Activated CD4-positive, alpha-beta T cell treated with anti-CD3 and anti-CD28 coated beads, Interleukin-2, Interleukin-6, amounts not matched to agents 100 ng/mL and 50 ng/mL, durations not matched to agents 16 hours and 8 hours (primary cell): ENCODE results near the gene CFAP74.

Experiments
- DNase-seq: peaks from one replicate; pipeline ENCODE4 v3.0.0-alpha.2; 2020

The CFAP74 gene

DNA sequence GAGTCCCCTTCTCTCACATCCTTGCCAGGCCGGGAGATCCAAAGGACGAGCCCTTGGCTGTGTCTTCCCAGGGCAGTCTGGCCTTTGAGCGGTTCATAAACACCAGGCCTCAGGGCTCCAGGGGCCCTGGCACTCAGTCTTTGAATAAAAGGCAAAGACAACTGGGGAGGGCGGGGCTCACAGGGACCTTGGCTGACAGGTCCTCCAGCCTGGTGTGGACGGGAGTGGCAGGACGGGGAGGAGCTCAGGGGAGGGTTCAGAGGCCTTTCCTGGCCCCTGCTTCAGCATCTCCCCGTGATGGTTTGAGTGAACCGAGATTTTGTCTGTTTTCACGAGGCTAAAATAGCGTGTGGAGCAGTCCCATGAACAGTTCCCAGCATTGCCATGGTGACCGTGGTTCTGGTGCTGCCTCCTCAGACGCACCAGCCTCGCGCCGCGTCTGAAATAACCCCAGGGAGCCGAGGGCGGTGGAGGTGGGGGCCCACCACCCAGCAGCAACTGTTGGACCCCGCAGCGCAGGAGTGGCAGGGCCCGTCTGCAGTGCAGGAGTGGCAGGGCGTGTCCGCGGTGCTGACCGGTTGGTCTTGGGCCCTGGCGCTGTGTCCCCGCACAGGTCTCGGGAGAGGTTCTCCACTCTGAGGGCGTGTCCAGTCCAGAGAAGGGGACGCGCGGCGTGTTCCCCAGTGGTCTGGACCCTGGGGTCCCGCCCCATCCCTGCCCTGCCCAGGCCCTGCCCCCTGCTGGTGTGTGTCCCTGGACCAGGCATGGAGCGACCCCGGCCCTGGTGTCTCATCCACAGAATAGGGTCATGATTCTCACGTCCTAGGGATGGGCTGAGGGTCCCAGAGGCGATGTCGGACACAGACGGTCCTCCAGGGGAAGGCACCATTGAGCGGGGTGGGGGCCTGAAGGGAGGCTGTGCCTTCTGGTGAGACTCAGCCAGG lies 39.5 kb upstream of the CFAP74 start:
- DNase-seq: no peak

DNA sequence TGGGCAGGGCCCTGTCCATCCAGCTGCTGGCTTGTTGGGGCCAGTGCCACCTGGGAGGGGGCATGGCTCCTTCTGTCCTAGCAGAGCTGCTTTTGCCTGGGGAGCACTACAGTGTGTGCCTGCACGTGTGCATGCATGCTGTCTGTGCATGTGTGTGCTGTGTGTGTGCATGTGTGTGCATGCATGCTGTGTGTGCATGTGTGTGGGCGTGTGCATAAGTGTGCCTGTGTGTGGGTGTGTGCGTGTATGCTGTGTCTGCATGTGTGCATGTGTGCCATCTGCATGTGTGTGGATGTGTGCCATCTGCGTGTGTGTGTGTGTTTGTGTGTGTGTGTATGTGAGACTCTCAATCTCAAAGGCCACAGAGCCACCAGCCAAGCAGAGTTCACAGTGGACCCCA lies 38.3 kb upstream of the CFAP74 start:
- no peak for DNase-seq

DNA sequence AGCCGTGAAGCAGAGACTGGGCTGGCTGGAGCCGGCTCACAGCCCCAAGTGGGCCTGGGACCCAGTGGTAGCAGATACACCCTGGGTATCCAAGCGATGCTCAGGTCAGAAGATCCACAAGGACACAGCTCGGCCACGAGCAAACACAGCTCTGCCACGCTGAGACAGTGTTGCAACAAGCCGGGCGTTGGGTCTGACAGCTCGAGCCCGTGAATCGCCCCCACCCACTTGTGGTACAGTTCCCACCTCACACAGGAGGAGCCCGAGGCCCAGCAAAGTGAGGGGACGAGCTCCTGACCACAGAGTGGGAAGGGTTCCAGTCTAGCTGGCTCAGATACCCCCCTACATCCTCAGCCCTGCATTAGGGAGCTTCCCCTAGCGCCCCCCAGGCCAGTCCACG lies 37.7 kb upstream of the CFAP74 start:
- DNase-seq: no peak

DNA sequence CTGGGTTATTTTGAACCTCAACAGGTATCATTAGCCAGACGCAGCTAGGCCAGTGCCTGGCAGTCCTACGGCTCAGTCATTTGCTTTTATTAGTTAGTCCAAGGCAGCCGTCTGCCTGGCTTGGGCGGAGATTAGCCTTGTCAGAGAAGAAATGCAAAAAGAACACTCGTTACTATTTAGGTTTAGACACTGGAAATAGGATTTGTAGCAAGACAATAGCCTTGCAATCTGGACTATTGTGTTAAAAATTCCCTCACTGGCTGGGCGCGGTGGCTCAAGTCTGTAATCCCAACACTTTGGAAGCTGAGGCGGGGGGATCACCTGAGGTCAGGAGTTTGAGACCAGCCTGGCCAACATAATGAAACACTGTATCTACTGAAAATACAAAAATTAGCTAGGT lies 35.7 kb upstream of the CFAP74 start:
- DNase-seq: no peak

DNA sequence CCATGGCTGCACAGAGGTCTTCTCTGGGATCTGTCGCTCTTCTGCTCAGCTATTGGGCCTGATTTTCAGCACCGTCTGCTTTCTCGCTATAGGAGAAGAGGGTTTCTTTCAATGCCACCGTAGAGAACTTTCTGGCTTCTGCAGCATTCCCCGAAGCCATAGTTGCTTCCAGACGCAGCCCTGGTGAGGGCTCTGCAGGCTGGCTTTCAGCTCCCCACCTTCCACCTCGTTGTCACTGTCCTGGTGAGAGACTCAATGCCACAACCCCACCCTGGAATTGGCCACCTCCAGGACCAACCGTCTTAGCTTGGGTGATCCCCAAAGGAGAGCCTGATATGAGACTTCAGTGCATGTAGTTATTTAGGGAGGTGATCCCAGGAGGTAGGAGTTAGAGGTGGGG lies 34.6 kb upstream of the CFAP74 start:
- no peak for DNase-seq

DNA sequence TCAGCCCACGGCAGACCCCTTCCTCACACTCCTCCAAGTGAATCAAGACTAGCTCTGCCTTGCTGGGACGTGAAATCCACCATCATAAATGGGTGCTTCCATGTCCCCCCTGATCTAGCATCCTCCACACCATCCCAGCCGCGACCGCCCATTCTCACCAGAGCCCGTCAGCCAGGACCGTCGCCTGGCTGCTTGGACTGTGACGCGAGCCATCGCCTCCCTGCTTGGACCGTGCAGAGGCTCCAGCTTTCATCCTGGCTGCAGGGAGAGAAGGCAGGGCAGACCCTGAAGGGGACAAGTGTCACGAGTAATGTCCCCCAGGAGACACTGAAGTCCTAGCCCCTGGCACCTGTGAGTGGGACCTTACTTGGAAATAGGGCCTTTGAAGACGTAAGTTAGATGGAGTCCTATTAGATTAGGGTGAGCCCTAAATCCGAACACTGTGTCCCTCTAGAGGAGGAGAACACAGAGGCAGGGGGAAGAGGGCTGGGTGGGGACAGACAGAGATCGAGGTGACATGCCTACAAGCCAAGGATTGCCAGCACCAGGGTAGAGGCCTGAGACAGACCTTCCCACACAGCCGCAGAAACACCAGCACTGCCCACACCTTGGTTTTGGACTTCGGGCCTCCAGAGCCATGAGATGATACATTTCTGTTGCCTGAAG lies 33.9 kb upstream of the CFAP74 start:
- DNase-seq: no peak

DNA sequence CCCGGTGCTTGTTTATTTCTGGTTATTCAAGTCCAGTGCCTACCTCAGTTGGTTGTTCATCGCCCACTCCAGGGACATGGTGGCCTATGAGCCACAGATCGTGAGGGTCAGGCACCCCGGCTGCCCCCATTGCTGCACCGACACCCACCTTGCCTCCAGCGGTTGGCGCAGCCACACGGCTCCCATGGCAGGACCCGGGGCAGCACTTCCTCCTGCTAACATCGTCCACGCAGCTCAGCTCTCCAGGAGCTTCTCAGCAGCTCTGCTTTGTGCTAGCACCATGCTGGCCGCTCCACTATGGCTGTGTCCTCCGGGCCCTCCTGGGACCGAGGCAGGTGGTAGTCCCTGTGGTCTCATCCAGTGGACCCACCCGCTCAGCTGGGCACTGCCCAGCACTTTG lies 32.7 kb upstream of the CFAP74 start:
- DNase-seq: no peak

DNA sequence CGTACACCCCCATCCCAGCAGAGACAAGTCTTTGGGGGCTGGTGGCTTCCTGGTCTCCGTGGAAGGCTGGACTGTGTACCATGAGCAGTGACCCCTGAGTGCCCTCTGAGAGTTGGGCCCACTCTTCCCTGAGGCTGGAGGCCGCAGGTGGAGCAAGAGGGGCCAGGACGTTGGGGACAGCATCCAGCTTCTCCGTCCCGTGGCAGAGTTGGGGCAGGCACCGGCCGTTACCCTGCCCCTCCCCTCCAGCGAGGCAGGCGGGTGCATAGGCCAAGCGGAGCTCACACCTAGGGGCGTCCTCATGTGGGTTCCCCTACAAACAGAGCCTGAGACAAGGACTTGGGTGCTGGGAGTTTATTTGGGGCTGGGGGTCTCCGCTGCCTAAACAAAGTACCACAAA lies 29.6 kb upstream of the CFAP74 start:
- no peak for DNase-seq

DNA sequence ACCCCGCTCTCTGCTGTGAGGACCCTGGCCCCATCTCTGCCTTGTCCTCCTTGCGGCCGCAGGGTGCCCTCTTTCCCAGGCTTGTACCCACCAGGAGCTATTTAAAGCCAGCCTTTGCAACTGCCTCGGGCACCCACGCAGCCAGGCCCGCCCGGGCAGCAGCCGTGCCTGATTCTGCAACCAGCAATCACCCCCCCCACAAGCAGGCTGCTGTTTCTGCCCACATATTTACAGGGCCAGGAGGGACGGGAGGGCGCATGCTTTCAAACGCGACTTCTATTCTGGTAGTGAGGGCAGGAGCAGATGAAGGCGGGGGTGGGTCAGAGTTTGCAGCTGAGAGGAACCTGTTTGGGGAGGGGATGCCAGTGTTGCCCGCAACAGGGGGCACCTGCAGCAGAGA lies 29.2 kb upstream of the CFAP74 start:
- DNase-seq: no peak

DNA sequence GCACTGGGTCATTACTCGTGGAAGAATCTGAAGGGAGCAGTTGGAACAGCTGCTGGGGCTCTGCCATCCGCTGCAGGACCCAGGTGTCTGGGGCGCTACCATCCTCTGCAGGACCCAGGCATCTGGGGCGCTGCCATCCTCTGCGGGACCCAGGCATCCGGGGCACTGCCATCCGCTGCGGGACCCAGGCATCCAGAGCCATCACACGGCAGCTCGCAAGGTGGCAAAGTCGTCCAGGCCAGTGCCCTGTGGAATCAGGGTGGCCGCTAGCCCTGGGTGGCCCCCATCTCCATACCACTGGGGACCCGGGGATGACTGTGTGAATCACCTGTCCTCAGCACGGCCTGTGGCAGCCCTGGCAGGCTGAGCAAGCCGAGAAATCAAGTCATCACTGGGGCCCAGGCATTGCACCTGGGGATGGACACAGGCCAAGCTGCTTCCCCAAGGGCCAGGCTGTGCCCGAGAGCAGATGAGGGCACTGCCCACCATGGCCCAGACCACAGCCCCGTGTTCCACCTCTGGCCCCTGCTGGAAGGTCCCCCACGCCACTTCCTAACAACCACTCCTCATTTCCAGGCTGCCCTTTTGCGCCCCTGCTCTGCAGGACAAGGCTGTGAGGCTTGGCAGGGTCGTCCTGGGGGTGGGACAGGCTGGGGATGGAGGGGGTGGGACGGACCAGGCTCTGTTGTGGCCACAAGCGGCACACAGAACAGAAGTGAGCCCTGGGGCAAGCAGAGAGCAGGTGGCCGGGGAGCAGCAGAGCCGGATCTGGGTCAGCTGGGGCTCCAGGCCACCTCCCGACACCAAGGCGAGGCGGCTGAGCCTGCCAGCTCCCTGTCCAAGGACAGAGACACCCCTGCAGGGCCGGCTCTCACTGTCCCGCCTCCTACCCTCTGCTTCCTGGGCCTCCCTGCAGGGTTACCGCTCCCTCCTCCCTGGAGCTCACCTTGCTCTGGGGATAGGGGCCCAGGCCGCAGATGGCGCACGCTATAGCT lies 28.3 kb upstream of the CFAP74 start:
- no peak for DNase-seq

DNA sequence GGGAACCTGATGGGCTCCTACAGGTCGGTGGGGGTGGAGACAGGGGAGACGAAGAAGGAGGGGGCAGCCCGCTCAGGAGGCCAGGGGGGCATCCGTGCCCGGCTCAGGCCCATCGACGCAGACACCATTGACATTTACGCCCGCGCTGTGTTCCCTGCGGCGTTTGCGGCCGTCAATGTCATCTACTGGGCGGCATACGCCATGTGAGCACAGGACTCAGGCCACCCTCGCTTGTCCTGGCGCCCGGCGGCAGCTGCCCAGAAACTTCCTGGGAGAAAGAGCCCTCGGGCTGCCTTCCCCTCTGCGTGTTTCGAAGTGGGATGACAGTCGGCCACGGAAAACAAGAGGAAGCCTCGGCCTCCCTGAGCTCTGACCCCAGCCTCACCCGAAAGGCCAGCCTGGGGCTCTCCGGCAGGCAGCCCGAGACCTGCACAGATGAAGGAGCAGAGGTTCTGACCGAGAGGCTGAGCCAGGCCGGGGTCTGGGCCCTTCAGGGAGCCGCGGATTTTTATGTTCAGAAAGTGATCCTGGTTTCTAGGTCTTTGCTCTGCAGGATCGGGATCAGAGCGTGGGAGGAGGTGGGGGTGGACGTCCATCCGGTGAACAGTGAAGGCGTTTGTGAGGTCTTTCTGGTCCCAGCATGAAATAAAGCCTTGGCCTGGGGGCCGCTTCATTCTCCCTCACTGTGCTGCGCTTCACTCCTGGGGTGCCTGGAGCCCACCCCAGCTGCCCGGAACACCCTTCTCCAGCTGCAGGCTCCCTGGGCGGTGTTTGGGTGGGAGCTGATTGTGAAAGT lies 26.7 kb upstream of the CFAP74 start:
- DNase-seq: no peak

DNA sequence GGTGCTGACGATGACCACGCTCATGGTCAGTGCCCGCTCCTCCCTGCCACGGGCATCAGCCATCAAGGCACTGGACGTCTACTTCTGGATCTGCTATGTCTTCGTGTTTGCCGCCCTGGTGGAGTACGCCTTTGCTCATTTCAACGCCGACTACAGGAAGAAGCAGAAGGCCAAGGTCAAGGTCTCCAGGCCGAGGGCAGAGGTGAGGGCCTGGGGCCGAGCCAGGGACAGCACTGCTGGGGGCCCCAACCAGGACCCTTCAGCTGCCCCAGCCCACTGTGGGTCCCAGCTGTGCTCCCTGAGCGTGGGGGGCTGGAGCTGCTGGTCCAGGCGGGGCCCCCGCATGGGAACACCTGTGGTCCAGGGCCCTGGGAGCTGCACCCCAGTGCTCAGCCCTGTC lies 26.0 kb upstream of the CFAP74 start:
- DNase-seq: no peak

DNA sequence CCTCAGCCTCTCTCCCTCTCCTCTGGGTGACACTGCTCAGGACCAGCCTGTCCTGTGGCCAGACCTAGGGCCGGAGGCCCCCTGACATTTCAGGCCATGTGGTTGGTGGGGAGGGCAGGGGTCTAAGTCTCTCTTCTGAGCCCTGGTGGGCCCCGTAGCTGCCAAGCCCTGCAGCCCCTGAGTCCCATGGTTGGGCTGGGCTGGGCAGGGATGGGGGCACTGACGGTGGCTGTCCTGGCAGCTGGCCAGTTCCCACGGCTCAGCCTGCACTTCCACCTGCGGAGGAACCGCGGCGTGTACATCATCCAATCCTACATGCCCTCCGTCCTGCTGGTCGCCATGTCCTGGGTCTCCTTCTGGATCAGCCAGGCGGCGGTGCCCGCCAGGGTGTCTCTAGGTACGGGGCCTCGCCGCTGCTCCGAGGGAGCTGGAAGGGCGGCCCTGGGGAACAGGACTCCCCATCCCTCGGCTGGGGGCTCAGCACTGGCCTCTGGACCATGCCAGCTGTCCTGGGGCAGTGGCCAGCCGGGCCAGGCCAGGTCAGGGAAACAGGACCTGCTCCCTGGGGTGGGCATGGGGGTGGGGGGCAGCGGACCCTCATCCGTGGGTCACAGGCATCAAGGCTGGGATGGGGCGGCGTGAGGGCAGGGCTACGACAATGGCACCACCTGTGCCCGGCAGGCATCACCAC lies 25.4 kb upstream of the CFAP74 start:
- no peak for DNase-seq

DNA sequence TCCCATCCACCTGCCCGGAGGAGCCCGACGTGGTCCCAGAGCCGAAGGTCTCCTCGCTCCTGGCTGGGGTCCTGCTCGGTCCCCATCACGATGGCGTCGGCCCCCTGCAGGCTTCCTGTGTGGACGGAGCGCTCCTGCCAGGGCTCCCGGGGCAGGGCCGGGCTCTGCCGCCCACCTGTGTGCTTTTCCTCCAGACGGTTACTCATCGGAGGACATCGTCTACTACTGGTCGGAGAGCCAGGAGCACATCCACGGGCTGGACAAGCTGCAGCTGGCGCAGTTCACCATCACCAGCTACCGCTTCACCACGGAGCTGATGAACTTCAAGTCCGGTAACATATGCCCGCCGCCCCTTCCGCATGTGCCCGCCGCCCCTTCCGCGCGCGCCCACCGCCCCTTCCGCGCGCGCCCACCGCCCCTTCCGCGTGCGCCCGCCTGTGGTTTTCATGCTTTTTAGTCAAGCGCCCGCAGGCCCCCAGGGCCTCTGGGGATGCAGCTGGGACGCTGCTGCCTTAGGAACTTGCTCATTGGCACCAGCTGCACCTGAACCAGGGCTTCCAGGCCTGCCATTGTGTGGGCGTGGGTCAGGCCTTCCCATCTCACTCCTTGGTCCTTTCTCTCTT lies 24.5 kb upstream of the CFAP74 start:
- no peak for DNase-seq

DNA sequence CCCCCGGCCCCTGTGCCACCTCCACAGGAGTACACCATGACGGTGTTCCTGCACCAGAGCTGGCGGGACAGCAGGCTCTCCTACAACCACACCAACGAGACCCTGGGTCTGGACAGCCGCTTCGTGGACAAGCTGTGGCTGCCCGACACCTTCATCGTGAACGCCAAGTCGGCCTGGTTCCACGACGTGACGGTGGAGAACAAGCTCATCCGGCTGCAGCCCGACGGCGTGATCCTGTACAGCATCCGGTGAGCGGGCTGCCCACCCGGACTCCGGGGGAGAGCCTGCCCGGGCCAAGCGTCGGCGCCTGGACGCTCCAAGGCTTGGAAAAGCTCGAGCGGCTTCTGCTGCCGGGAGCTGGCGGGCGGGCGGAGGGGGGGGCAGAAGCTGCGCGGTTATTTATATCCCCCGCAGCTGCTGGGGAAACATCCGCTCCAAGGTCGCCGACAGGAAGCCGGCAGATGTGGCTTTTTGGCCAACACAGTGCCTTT lies 21.9 kb upstream of the CFAP74 start:
- no peak for DNase-seq

DNA sequence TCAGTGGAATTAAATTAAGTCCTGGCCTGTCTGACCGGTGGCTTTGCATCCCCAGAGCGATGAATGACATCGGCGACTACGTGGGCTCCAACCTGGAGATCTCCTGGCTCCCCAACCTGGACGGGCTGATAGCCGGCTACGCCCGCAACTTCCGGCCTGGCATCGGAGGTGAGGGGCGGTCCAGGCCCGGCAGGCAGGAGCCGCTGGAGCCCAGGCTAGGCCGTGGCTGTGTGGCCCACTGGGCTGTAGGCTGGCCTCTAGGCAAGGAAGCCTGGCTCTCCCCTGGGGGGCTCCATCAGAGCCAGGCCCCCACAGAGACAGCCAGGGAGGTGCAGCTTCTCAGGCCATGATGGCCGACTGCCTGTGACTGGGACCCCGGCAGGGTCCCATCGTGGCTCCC lies 21.3 kb upstream of the CFAP74 start:
- DNase-seq: no peak

DNA sequence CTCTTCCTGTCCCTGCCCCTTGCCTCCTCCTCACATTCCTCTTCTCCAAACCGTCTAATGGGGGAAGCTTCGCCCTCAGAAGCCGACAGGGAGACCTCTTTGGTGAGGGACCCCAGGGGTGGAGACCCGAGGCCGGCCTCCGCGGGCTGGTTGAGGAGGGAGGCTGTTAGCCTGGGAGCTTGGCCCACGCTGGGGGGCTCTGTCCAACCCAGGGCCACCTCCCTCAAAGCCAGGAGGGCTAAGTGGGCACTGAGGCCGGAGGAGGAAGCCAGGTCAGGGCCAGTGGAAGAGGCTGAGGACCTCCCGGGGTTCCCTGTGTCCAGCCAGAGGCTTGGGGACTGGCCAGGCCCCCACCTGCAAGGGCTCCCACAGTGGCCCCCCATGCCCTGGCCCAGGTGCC lies 20.9 kb upstream of the CFAP74 start:
- DNase-seq: no peak

DNA sequence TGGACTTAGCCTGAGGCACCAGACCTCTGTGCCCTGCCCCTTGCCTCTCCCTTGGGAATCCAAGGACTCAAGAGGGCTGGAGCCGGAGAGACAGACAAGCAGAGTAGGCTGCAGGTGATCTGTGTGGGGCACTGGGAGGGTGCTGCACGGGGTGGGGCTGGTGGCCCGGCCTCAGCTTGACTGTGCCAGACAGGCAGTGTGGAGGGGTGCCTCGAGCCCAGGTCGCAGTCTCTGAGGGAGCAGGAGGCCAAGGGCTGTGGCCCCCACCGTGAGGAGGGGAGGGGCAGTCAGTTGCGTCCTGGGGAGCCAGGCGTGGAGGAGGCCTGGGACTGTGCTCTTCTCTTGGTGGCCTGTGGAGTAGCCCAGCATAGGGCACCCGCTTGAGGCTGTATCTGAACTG lies 19.6 kb upstream of the CFAP74 start:
- no peak for DNase-seq

DNA sequence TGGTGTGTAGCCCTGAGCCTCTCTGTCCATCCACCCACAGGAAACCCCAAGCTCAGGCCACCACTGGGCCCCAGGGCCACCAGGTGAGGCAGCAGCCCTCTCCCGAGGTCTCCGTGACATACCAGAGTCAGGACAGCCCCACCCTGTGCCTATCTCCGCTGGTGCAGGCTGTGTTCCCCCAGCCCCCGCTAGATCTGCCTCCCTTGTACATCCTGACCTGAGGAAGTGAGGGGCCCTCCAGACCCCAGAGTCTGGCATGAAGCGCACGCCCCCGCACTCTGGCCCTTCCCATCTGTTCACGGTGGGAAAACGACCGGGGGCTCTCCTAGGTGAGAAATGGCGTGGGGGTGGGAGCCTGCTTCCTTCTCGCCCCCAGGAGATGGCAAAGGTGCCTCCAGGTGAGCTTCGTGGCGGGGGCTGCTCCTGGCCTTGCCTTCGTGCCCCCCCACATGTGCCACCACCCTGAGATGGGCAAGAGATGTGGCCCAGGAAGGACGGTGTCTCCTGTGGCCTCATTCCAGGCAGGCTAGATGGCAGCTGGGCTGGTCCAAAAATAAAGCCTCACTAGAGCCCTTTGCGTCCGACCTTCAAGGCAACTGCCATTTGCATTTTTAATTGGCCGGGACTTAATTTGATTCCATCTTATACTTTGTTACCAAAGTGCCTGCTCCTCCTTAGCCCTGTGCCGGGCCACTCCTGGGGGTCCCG lies 18.6 kb upstream of the CFAP74 start:
- no peak for DNase-seq

DNA sequence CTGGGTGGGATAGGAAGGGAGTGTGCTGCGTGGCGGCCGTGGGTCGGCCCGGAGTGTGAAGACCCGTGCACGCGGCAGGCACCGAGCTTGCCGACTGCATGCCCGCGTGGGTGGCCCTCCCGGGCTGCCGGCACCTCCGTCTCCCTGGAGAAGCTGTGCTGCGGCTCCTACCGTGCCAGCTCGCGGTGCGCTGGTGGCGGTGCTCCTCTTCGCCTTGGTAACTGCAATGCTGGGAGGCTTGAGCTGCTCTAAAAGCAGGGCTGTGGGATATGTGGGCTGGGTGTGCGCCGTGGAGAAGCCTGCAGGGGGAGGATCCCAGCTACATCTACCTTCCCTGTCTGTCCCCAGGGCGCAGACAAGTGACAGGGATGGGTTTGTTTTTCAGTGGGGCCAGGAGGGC lies 18.0 kb upstream of the CFAP74 start:
- DNase-seq: no peak

DNA sequence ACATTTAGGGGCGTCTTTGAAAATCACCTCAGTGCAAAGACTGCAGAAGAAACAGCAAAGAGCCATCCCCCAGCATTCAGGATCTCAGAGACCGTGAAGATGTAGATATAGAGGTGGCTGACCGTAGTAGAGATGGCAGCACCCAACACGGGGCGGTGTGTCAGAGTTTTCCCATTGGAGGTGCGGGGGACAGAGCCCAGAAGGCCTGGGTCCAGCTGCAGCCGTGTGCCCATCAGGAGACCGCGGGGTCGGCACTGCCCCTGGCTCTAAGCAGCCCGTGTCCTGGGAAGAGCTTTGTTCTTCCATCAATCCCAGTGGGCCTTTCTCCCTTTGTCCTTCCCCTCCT lies 16.7 kb upstream of the CFAP74 start:
- no peak for DNase-seq
